H9 (cell line): Measurements from ENCODE around the gene GGCT. TPM values are rescaled to one million over a fixed set of nuclear protein-coding genes. Genes with fewer than 3 reads are reported as not detected.

ENCODE experiments used
- DNase-seq: peaks from one replicate; pipeline ENCODE4 v3.0.0-alpha.2; 2017
- H2AFZ ChIP-seq: one replicate; pipeline ENCODE4 v1.6.1; 2013; ENCODE audit warnings: mild to moderate bottlenecking, low read length, control low read depth, moderate library complexity
- H2AK5ac ChIP-seq: 2 replicates; pipeline ENCODE4 v1.6.1; 2013; ENCODE audit warnings: low read length, control low read depth, mixed read lengths; ENCODE audit not compliant: insufficient read length
- H2BK120ac ChIP-seq: one replicate; pipeline ENCODE4 v1.6.1; 2013; ENCODE audit warnings: low read depth, mild to moderate bottlenecking, low read length, control low read depth, inconsistent platforms; ENCODE audit not compliant: poor library complexity, severe bottlenecking
- H2BK12ac ChIP-seq: 2 replicates; pipeline ENCODE4 v1.6.1; 2013; ENCODE audit warnings: low read length, control low read depth, mixed read lengths, low read depth; ENCODE audit not compliant: insufficient read length
- H2BK15ac ChIP-seq: 2 replicates; pipeline ENCODE4 v1.6.1; 2013; ENCODE audit warnings: low read depth, low read length, control low read depth
- H2BK20ac ChIP-seq: one replicate; pipeline ENCODE4 v1.6.1; 2013; ENCODE audit warnings: low read depth, mild to moderate bottlenecking, low read length, control low read depth, inconsistent platforms; ENCODE audit not compliant: poor library complexity, severe bottlenecking
- H2BK5ac ChIP-seq: 2 replicates; pipeline ENCODE4 v1.6.1; 2013; ENCODE audit warnings: low read length, control low read depth, mixed read lengths; ENCODE audit not compliant: insufficient read length
- H3K14ac ChIP-seq: 2 replicates; pipeline ENCODE4 v1.6.1; 2013; ENCODE audit warnings: low read length, control low read depth; ENCODE audit not compliant: insufficient read depth
- H3K18ac ChIP-seq: 2 replicates; pipeline ENCODE4 v1.6.1; 2013; ENCODE audit warnings: low read depth, mild to moderate bottlenecking, mixed read lengths, low read length, control low read depth; ENCODE audit not compliant: insufficient read length
- H3K23ac ChIP-seq: 2 replicates; pipeline ENCODE4 v1.6.1; 2013; ENCODE audit warnings: low read length, control low read depth, mixed read lengths, low read depth; ENCODE audit not compliant: insufficient read length
- H3K23me2 ChIP-seq: 2 replicates; pipeline ENCODE4 v1.6.1; 2013; ENCODE audit warnings: low read depth, mild to moderate bottlenecking, mixed read lengths, low read length, control low read depth; ENCODE audit not compliant: insufficient read length, poor library complexity, severe bottlenecking
- H3K27ac ChIP-seq: 2 replicates; pipeline ENCODE4 v1.5.1; 2013; ENCODE audit warnings: low read length, control low read depth, mixed read lengths, low read depth; ENCODE audit not compliant: insufficient read length
- H3K27me3 ChIP-seq: 2 replicates; pipeline ENCODE4 v1.6.1; 2013; ENCODE audit warnings: low read length, control low read depth, inconsistent platforms; ENCODE audit not compliant: insufficient read depth
- H3K4ac ChIP-seq: 2 replicates; pipeline ENCODE4 v1.6.1; 2013; ENCODE audit warnings: low read depth, mild to moderate bottlenecking, control low read depth, inconsistent platforms, low read length, moderate library complexity
- H3K4me1 ChIP-seq: 2 replicates; pipeline ENCODE4 v1.6.1; 2013; ENCODE audit warnings: low read length, control low read depth, inconsistent platforms; ENCODE audit not compliant: insufficient read depth
- H3K4me2 ChIP-seq: 2 replicates; pipeline ENCODE4 v1.6.1; 2013; ENCODE audit warnings: low read length, control low read depth, mixed read lengths; ENCODE audit not compliant: insufficient read length, insufficient read depth
- H3K56ac ChIP-seq: 2 replicates; pipeline ENCODE4 v1.6.1; 2013; ENCODE audit warnings: low read depth, mild to moderate bottlenecking, mixed read lengths, low read length, control low read depth; ENCODE audit not compliant: insufficient read length
- H3K79me1 ChIP-seq: 2 replicates; pipeline ENCODE4 v1.6.1; 2013; ENCODE audit warnings: low read depth, mild to moderate bottlenecking, moderate library complexity, low read length, control low read depth, inconsistent platforms; ENCODE audit not compliant: insufficient read depth, poor library complexity, severe bottlenecking
- H3K79me2 ChIP-seq: 2 replicates; pipeline ENCODE4 v1.6.1; 2013; ENCODE audit warnings: low read length, control low read depth, inconsistent platforms; ENCODE audit not compliant: insufficient read depth
- H3K9ac ChIP-seq: 2 replicates; pipeline ENCODE4 v1.6.1; 2013; ENCODE audit warnings: low read length, control low read depth, mixed read lengths; ENCODE audit not compliant: insufficient read length; ENCODE audit errors: extremely low read depth
- H3K9me3 ChIP-seq: one replicate; pipeline ENCODE4 v1.6.1; 2013; ENCODE audit warnings: low read depth, low read length, inconsistent platforms; ENCODE audit not compliant: control insufficient read depth
- H3T11ph ChIP-seq: one replicate; pipeline ENCODE4 v1.6.1; 2013; ENCODE audit warnings: mild to moderate bottlenecking, low read length, control low read depth, inconsistent platforms
- H4K20me1 ChIP-seq: one replicate; pipeline ENCODE4 v1.6.1; 2013; ENCODE audit not compliant: control insufficient read depth, insufficient read length, insufficient read depth
- H4K5ac ChIP-seq: 2 replicates; pipeline ENCODE4 v1.6.1; 2013; ENCODE audit warnings: low read depth, mild to moderate bottlenecking, mixed read lengths, low read length, control low read depth; ENCODE audit not compliant: insufficient read length
- H4K8ac ChIP-seq: replicated peaks from 2 replicates; pipeline ENCODE4 v1.6.1; 2013; ENCODE audit warnings: low read length, control low read depth, mixed read lengths, low read depth; ENCODE audit not compliant: insufficient read length
- H4K91ac ChIP-seq: 2 replicates; pipeline ENCODE4 v1.6.1; 2013; ENCODE audit warnings: low read depth, mild to moderate bottlenecking, moderate library complexity, mixed read lengths, low read length, control low read depth; ENCODE audit not compliant: insufficient read length
- H3K27ac Mint-ChIP-seq, 3 experiments: 2 replicates in 2 of 3; 3 replicates in 1 of 3; pipeline ENCODE4 v1.8.0; 2020 to 2021; ENCODE audit warnings: mixed read lengths in 3 of 3, mild to moderate bottlenecking in 1 of 3, moderate library complexity in 1 of 3
- H3K27me3 Mint-ChIP-seq: 2 replicates; pipeline ENCODE4 v1.8.0; 2021; ENCODE audit warnings: low read depth, mild to moderate bottlenecking, moderate library complexity, mixed read lengths
- H3K36me3 Mint-ChIP-seq, 3 experiments: 2 replicates in 2 of 3; 3 replicates in 1 of 3; pipeline ENCODE4 v1.8.0; 2020 to 2021; ENCODE audit warnings: low read depth in 3 of 3, mixed read lengths in 3 of 3; ENCODE audit not compliant: insufficient read depth in 1 of 3
- H3K4me1 Mint-ChIP-seq, 2 experiments: 2 replicates each; pipeline ENCODE4 v1.8.0; 2020; ENCODE audit warnings: mixed read lengths in 2 of 2
- H3K4me3 Mint-ChIP-seq, 2 experiments: 2 replicates in 1 of 2; 3 replicates in 1 of 2; pipeline ENCODE4 v1.8.0; 2020 to 2021; ENCODE audit warnings: mild to moderate bottlenecking in 2 of 2, mixed read lengths in 2 of 2, moderate library complexity in 1 of 2
- H3K9me3 Mint-ChIP-seq, 2 experiments: 2 replicates in 1 of 2; 3 replicates in 1 of 2; pipeline ENCODE4 v1.8.0; 2020; ENCODE audit warnings: mild to moderate bottlenecking in 2 of 2, mixed read lengths in 2 of 2, moderate library complexity in 1 of 2
- CTCF ChIP-seq: fragments of 200-600 bp; sonication (generic); conservative IDR thresholded peaks from 3 replicates; pipeline ENCODE4 v1.8.0; 2021; ENCODE audit warnings: antibody characterized with exemption, mild to moderate bottlenecking
- WGBS: extraction: QIAGEN DNeasy Blood & Tissue Kit; methylation state at CpG from one replicate; pipeline ENCODE4 v1.1.7; 2013; ENCODE audit warnings: missing lambda C conversion rate, low lambda C conversion rate, mixed read lengths; ENCODE audit not compliant: insufficient read length; ENCODE audit errors: extremely low coverage; 5-methylcytosine and 5-hydroxymethylcytosine counted together
- total RNA-seq: library from RNA; stranded (reverse); gene quantifications from 2 replicates; pipeline ENCODE4 v1.2.1, GENCODE V29; 2021

Gene GGCT
- total RNA-seq, 1 experiment from 2014 or later = 84.9 TPM

GRCh38 chr7:30549931-30550493 lies 45.4 kb upstream of the GGCT start:
- Histone ChIP-seq H3K23me2 (no peaks in the 10 kb centered on the region), H3K56ac (no peak overlapping the region), H3K4ac (no peak overlapping the region), H3T11ph (no peak overlapping the region), H3K27ac (no peak overlapping the region), H4K5ac (no peak overlapping the region), H3K79me2 (no peaks in the 10 kb centered on the region), H3K18ac (no peak overlapping the region), H3K23ac (no peak overlapping the region), H2AFZ (no peak overlapping the region), H3K9me3 (no peaks in the 10 kb centered on the region), H3K79me1 (no peaks in the 10 kb centered on the region), H4K20me1 (no peaks in the 10 kb centered on the region), H3K27me3 (no peaks in the 10 kb centered on the region), H3K9ac (no peak overlapping the region), H2AK5ac (no peak overlapping the region), H3K4me1 (no peaks in the 10 kb centered on the region; the same call in 1 of the 2 replicates), H3K14ac (no peak overlapping the region), H4K91ac (no peak overlapping the region), H2BK20ac (no peak overlapping the region), H3K4me2 (no peak overlapping the region), H4K8ac (no peak overlapping the region), H2BK5ac (no peak overlapping the region), H2BK15ac (no peak overlapping the region), H2BK120ac (no peak overlapping the region), H2BK12ac (no peak overlapping the region)
- TF ChIP-seq CTCF = no peak
- WGBS = no CpG with 5 or more reads among the region's 7 CpGs
- DNase-seq = no peak
- H3K4me1 Mint-ChIP-seq = peaks cover 31 to 38% of the 10 kb centered on the region in 2 experiments
- H3K27me3 Mint-ChIP-seq = peaks cover 1% of the 10 kb centered on the region; the same call in 1 of the 2 replicates
- no peak overlapping the region for H3K27ac Mint-ChIP-seq
- no peaks in the 10 kb centered on the region; a peak in 3 of 7 replicates for H3K36me3 Mint-ChIP-seq
- peaks cover 0 to 5% of the 10 kb centered on the region in 2 experiments; a peak in 3 of 5 replicates for H3K9me3 Mint-ChIP-seq
- H3K4me3 Mint-ChIP-seq = no peak overlapping the region
